K562 (cell line): ENCODE measurements around the gene SHFL. TPM values are rescaled to one million over a fixed set of nuclear protein-coding genes. Genes with fewer than 3 reads are reported as not detected.

Source experiments
- AFF1 ChIP-seq, 2 experiments: fragments of 450-650 bp; IDR thresholded peaks; 2 replicates each; pipeline ENCODE4 v1.6.1; 2018; ENCODE audit warnings: mild to moderate bottlenecking in 2 of 2, low read depth in 1 of 2; ENCODE audit not compliant: partially characterized antibody in 2 of 2
- ERF ChIP-seq: fragments of 450-650 bp; formaldehyde crosslinking; IDR thresholded peaks from 2 replicates; pipeline ENCODE4 v1.4.0; 2020; ENCODE audit warnings: mild to moderate bottlenecking, mixed read lengths
- ESRRA ChIP-seq: fragments of 450-650 bp; IDR thresholded peaks from 2 replicates; pipeline ENCODE4 v1.6.1; 2014; ENCODE audit warnings: low read depth, mild to moderate bottlenecking, moderate library complexity, borderline replicate concordance
- KAT7 ChIP-seq: sonication (generic); formaldehyde crosslinking; IDR thresholded peaks from 2 replicates; pipeline ENCODE4 v1.8.0; 2022; ENCODE audit warnings: missing genetic modification reagents, mild to moderate bottlenecking, borderline replicate concordance
- NCOA6 ChIP-seq: fragments of 450-650 bp; IDR thresholded peaks from 2 replicates; pipeline ENCODE4 v1.6.1; 2017; ENCODE audit warnings: mild to moderate bottlenecking
- NELFE ChIP-seq: IDR thresholded peaks from 2 replicates; pipeline ENCODE4 v1.6.1; 2011; ENCODE audit warnings: mild to moderate bottlenecking; ENCODE audit not compliant: insufficient read depth, insufficient read length
- NFE2 ChIP-seq: IDR thresholded peaks from 2 replicates; pipeline ENCODE4 v1.6.1; 2014; ENCODE audit warnings: antibody characterized with exemption, low read depth
- POLR2H ChIP-seq: IDR thresholded peaks from 2 replicates; pipeline ENCODE4 v1.6.1; 2016; ENCODE audit warnings: missing genetic modification characterization, low read depth, mild to moderate bottlenecking, control low read depth, missing compliant biosample characterization, moderate library complexity
- SIX5 ChIP-seq, 2 experiments: IDR thresholded peaks; 2 replicates each; pipeline ENCODE4 v1.6.1; 2011; ENCODE audit warnings: low read length in 2 of 2, borderline replicate concordance in 1 of 2, low read depth in 1 of 2, mild to moderate bottlenecking in 1 of 2, moderate library complexity in 1 of 2; ENCODE audit not compliant: insufficient read depth in 1 of 2
- SP1 ChIP-seq: sonication (generic); formaldehyde crosslinking; IDR thresholded peaks from 2 replicates; pipeline ENCODE4 v1.8.1; 2022; ENCODE audit warnings: mild to moderate bottlenecking, missing genetic modification reagents
- SRSF7 ChIP-seq: fragments of 200-400 bp; formaldehyde crosslinking; optimal IDR thresholded peaks from 2 replicates; pipeline ENCODE3; 2017; ENCODE audit warnings: mild to moderate bottlenecking, low read depth, low read length
- TRIM24 ChIP-seq, 2 experiments: fragments of 450-650 bp; IDR thresholded peaks; 2 replicates each; pipeline ENCODE4 v1.6.1; 2016
- ZBTB17 ChIP-seq: fragments of 450-650 bp; formaldehyde crosslinking; IDR thresholded peaks from 2 replicates; pipeline ENCODE4 v1.4.0; 2020; ENCODE audit warnings: mild to moderate bottlenecking
- ZNF12 ChIP-seq: sonication (generic); formaldehyde crosslinking; IDR thresholded peaks from 2 replicates; pipeline ENCODE4 v1.4.0; 2020; ENCODE audit warnings: mild to moderate bottlenecking, missing genetic modification reagents
- ZNF197 ChIP-seq: fragments of 200-800 bp; sonication (Bioruptor generic); IDR thresholded peaks from 2 replicates; pipeline ENCODE4 v1.6.1; 2016; ENCODE audit warnings: low read depth, missing genetic modification characterization, missing compliant biosample characterization
- ZNF239 ChIP-seq: fragments of 250-450 bp; sonication (Bioruptor Pico); IDR thresholded peaks from 2 replicates; pipeline ENCODE4 v1.4.0; 2020; ENCODE audit warnings: mild to moderate bottlenecking
- ZNF347 ChIP-seq: fragments of 450-650 bp; formaldehyde crosslinking; IDR thresholded peaks from 2 replicates; pipeline ENCODE4 v1.4.0; 2020; ENCODE audit warnings: low read depth, mild to moderate bottlenecking, moderate library complexity
- ZNF695 ChIP-seq: fragments of 450-650 bp; formaldehyde crosslinking; IDR thresholded peaks from 2 replicates; pipeline ENCODE4 v1.4.0; 2020; ENCODE audit warnings: mild to moderate bottlenecking, moderate library complexity
- polyA plus RNA-seq, 8 experiments: library from polyadenylated mRNA; depleted of rRNA in 4 of 8; stranded (reverse) in 5 of 8; unstranded in 3 of 8; fragments of >200 nt; fragmentation: Nextera tagmentation in 2 of 8; fragmentation: Illumina TruSeq in 1 of 8; extraction: Ambion mirVana in 2 of 8; extraction: Trizol in 1 of 8; gene quantifications; 2 replicates each; pipeline versions ENCODE4 v1.2.1 to v1.2.3, GENCODE V29; 2011 to 2014; ENCODE audit warnings: inconsistent platforms in 1 of 8, missing spikeins in 1 of 8
- total RNA-seq, 7 experiments: library from RNA; depleted of rRNA in 6 of 7; stranded (reverse); fragments of >200 nt in 6 of 7; fragmentation: Illumina TruSeq in 2 of 7; extraction: Trizol in 2 of 7; gene quantifications; 2 replicates each; pipeline versions ENCODE4 v1.2.1 to v1.2.3, GENCODE V29; 2011 to 2021; ENCODE audit warnings: low replicate concordance in 1 of 7
- TF ChIP-seq, protein P1 (sequence below): fragments of 250-450 bp; sonication (Bioruptor Pico); IDR thresholded peaks from 2 replicates; pipeline ENCODE4 v1.8.0; 2022; ENCODE audit warnings: moderate library complexity, mild to moderate bottlenecking, inconsistent platforms
- TF ChIP-seq, protein P2 (sequence below): IDR thresholded peaks from 2 replicates; pipeline ENCODE4 v1.6.1; 2011; ENCODE audit not compliant: insufficient read length; ENCODE audit errors: extremely low read depth

Gene SHFL
- total and polyA plus RNA-seq, 9 of the 15 experiments (the other 6 are each of a cell fraction or from before 2014, with no cell fraction given), result 1.5 to 25.7 (median 13.0) TPM

- TF ChIP-seq ZNF197 (CRISPR knock-in tag) (no peak), SRSF7 (no peak), AFF1 (IDR thresholded peaks at IDR 0.05; ENCODE audit: low read depth in 1 of 2, partially characterized antibody in 2 of 2) (no peak), NELFE (no peak), ZNF239 (CRISPR knock-in tag) (no peak), ZNF12 (CRISPR knock-in tag) (no peak), KAT7 (CRISPR knock-in tag) (peak; percentile 23; the same call in 1 of the 2 replicates), NFE2 (no peak), ZBTB17 (CRISPR knock-in tag) (no peak), SIX5 (IDR thresholded peaks at IDR 0.05; ENCODE audit: borderline replicate concordance in 1 of 2, insufficient read depth in 1 of 2, low read depth in 1 of 2, low read length in 2 of 2) (no peak), NCOA6 (no peak), ERF (CRISPR knock-in tag) (no peak), POLR2H (no peak), ESRRA (peak; percentile 97), ZNF347 (CRISPR knock-in tag) (no peak), SP1 (peak; percentile 40; the same call in 1 of the 2 replicates), ZNF695 (no peak), TRIM24 (IDR thresholded peaks at IDR 0.05) (no peak)
- TF ChIP-seq, protein P1, sequence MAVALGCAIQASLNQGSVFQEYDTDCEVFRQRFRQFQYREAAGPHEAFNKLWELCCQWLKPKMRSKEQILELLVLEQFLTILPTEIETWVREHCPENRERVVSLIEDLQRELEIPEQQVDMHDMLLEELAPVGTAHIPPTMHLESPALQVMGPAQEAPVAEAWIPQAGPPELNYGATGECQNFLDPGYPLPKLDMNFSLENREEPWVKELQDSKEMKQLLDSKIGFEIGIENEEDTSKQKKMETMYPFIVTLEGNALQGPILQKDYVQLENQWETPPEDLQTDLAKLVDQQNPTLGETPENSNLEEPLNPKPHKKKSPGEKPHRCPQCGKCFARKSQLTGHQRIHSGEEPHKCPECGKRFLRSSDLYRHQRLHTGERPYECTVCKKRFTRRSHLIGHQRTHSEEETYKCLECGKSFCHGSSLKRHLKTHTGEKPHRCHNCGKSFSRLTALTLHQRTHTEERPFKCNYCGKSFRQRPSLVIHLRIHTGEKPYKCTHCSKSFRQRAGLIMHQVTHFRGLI (CRISPR knock-in tag), result no peak
- TF ChIP-seq, protein P2, sequence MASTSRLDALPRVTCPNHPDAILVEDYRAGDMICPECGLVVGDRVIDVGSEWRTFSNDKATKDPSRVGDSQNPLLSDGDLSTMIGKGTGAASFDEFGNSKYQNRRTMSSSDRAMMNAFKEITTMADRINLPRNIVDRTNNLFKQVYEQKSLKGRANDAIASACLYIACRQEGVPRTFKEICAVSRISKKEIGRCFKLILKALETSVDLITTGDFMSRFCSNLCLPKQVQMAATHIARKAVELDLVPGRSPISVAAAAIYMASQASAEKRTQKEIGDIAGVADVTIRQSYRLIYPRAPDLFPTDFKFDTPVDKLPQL, result no peak
These were observed at the start of gene SHFL (continued) for GRCh38 chr19:10085641-10086590.
